Measurements from ENCODE around the gene ZNF407.

ZNF407 gene

DNA sequence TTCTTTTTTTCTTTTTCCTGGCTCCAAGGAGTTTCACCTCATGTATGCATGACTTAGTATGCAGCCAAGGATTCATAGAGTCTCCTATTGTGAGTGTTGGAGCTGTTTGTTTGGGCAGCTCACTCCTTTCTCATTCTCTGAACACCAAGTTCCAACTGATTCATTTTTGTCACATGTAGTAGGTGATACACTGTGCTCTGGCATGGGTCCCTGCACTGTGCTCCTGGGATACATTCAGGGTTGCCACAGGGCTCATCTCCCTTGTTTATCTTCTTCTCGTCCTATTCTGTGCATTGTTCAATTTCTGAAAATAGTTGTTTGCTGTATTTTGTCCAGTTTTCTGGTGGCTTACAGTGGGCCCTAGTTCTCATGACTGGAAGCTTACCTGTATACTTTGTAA, 96.8 kb downstream of the ZNF407 start:
- Histone ChIP-seq H3K4me1 (ENCODE audit: low read depth, poor library complexity, severe bottlenecking) (no peaks in the 10 kb centered on the region), H3K4me3 (IDR thresholded peaks at IDR 0.05; ENCODE audit: insufficient read depth, low read depth, low read length) (no peak overlapping the region), H3K4me2 (no peak overlapping the region), H3K36me3 (ENCODE audit: insufficient read depth) (no peaks in the 10 kb centered on the region), H4K20me1 (ENCODE audit: insufficient read depth) (no peaks in the 10 kb centered on the region), H3K9ac (no peak overlapping the region), H3K27ac (no peak overlapping the region), H3K27me3 (ENCODE audit: insufficient read depth, low read depth) (no peaks in the 10 kb centered on the region), H3K79me2 (ENCODE audit: insufficient read depth, low read depth) (no peaks in the 10 kb centered on the region), H2AFZ (ENCODE audit: low read depth) (no peak overlapping the region)
- TF ChIP-seq, protein P1, sequence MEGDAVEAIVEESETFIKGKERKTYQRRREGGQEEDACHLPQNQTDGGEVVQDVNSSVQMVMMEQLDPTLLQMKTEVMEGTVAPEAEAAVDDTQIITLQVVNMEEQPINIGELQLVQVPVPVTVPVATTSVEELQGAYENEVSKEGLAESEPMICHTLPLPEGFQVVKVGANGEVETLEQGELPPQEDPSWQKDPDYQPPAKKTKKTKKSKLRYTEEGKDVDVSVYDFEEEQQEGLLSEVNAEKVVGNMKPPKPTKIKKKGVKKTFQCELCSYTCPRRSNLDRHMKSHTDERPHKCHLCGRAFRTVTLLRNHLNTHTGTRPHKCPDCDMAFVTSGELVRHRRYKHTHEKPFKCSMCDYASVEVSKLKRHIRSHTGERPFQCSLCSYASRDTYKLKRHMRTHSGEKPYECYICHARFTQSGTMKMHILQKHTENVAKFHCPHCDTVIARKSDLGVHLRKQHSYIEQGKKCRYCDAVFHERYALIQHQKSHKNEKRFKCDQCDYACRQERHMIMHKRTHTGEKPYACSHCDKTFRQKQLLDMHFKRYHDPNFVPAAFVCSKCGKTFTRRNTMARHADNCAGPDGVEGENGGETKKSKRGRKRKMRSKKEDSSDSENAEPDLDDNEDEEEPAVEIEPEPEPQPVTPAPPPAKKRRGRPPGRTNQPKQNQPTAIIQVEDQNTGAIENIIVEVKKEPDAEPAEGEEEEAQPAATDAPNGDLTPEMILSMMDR (conservative IDR thresholded peaks at IDR 0.05; ENCODE audit: low read depth, low read length) = no peak

DNA sequence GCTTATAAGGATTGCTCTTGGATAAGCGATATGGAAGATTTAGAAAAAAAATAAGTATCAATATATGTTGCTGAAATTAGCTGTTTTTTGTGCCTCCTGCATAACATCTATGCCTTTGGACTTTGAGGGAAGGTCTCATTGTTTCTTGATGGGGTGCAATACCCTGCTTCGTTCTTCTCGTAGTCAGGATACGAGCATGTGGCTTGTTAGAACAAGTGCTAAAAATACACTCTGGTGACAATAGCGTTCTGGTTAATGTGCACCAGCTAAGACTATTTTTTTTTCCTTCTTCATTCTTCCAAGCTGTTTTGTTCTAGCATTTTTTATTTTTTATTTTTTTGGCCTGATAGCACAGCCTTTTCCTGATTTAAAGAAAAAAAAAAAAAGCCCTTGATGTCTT, 97.5 kb downstream of the ZNF407 start:
- no peaks in the 10 kb centered on the region for H4K20me1 ChIP-seq (ENCODE audit: insufficient read depth)
- no peak overlapping the region for H3K9ac ChIP-seq
- H2AFZ ChIP-seq (ENCODE audit: low read depth) = no peak overlapping the region
- H3K79me2 ChIP-seq (ENCODE audit: insufficient read depth, low read depth) = no peaks in the 10 kb centered on the region
- H3K4me1 ChIP-seq (ENCODE audit: low read depth, poor library complexity, severe bottlenecking) = no peaks in the 10 kb centered on the region
- H3K27ac ChIP-seq = no peak overlapping the region
- TF ChIP-seq, protein P1 (conservative IDR thresholded peaks at IDR 0.05; ENCODE audit: low read depth, low read length) = no peak
- no peak overlapping the region for H3K4me2 ChIP-seq
- H3K4me3 ChIP-seq (IDR thresholded peaks at IDR 0.05; ENCODE audit: insufficient read depth, low read depth, low read length) = no peak overlapping the region
- H3K36me3 ChIP-seq (ENCODE audit: insufficient read depth) = no peaks in the 10 kb centered on the region
- no peaks in the 10 kb centered on the region for H3K27me3 ChIP-seq (ENCODE audit: insufficient read depth, low read depth)

DNA sequence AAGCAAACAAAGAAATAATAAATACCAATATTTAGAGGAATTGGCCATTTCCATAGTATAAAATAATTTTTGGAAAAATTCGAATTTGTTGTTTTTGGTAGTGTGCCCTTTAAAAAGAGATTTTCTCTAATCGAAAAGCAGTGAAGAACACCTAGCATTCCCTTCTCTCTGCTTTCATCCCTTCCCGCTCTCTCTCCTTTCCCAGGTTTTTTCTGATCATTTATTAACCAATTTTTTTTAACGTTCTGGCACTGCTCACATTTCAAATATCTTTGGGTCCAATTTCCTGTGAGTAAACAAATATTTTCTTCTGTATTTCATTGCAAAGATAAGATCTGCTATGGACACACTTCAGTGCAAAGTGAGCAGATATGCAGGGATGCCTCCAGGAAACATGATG, 101.2 kb downstream of the ZNF407 start:
- H3K4me2 ChIP-seq = no peak overlapping the region
- H3K4me1 ChIP-seq (ENCODE audit: low read depth, poor library complexity, severe bottlenecking) = no peaks in the 10 kb centered on the region
- H3K27me3 ChIP-seq (ENCODE audit: insufficient read depth, low read depth) = no peaks in the 10 kb centered on the region
- H2AFZ ChIP-seq (ENCODE audit: low read depth) = no peak overlapping the region
- H3K9ac ChIP-seq = no peak overlapping the region
- H4K20me1 ChIP-seq (ENCODE audit: insufficient read depth) = no peaks in the 10 kb centered on the region
- no peaks in the 10 kb centered on the region for H3K36me3 ChIP-seq (ENCODE audit: insufficient read depth)
- no peak overlapping the region for H3K27ac ChIP-seq
- no peak overlapping the region for H3K4me3 ChIP-seq (IDR thresholded peaks at IDR 0.05; ENCODE audit: insufficient read depth, low read depth, low read length)
- TF ChIP-seq, protein P1 (conservative IDR thresholded peaks at IDR 0.05; ENCODE audit: low read depth, low read length) = no peak
- H3K79me2 ChIP-seq (ENCODE audit: insufficient read depth, low read depth) = no peaks in the 10 kb centered on the region

DNA sequence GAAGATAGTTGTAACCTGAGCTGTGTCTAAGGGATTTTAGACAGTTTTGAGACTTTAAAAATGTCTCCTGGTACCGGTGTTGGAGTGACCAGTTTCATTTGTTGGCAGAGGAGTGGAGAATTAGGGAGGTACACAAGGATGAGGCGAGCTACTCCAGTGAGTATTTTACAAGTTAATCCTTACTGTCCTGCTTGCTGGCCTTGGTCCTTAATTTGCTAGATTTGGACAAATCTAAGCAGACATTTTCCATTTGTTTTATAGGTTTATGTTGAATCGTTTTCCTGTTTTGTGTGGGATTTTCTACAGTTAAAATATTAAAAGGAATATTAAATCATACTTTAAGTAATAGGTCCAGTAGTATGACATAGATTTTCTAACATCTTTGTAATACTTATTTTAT, 101.8 kb downstream of the ZNF407 start:
- H3K4me1 ChIP-seq (ENCODE audit: low read depth, poor library complexity, severe bottlenecking) = no peaks in the 10 kb centered on the region
- no peaks in the 10 kb centered on the region for H4K20me1 ChIP-seq (ENCODE audit: insufficient read depth)
- H3K27me3 ChIP-seq (ENCODE audit: insufficient read depth, low read depth) = no peaks in the 10 kb centered on the region
- TF ChIP-seq, protein P1 (conservative IDR thresholded peaks at IDR 0.05; ENCODE audit: low read depth, low read length) = no peak
- H2AFZ ChIP-seq (ENCODE audit: low read depth) = no peak overlapping the region
- no peak overlapping the region for H3K4me3 ChIP-seq (IDR thresholded peaks at IDR 0.05; ENCODE audit: insufficient read depth, low read depth, low read length)
- no peak overlapping the region for H3K9ac ChIP-seq
- H3K4me2 ChIP-seq = no peak overlapping the region
- H3K36me3 ChIP-seq (ENCODE audit: insufficient read depth) = no peaks in the 10 kb centered on the region
- H3K79me2 ChIP-seq (ENCODE audit: insufficient read depth, low read depth) = no peaks in the 10 kb centered on the region
- no peak overlapping the region for H3K27ac ChIP-seq

DNA sequence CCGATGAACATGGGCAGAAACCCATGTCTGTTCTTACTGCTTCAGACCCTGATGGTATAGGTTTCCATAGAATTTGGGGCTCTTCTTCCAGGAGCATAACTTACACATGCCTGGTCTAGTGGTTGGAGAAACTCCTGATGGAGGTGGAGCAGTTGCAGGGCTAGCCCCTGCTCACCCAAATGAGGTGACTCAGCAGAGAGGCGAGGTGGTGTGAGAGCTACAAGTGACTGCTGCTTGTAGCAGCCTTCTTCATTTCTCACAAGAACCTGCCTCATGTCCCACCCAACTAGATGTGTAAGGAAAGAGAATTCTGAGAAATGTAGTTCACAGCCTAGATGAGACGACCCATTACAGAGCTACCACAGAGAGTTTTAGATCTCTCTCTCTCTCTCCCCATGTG, 105.3 kb downstream of the ZNF407 start:
- TF ChIP-seq, protein P1 (conservative IDR thresholded peaks at IDR 0.05; ENCODE audit: low read depth, low read length) = no peak

More for the DNA sequence above, 105.3 kb downstream of the ZNF407 start:
- H3K36me3 ChIP-seq (ENCODE audit: insufficient read depth) = no peaks in the 10 kb centered on the region
- no peak overlapping the region for H3K9ac ChIP-seq
- no peaks in the 10 kb centered on the region for H3K79me2 ChIP-seq (ENCODE audit: insufficient read depth, low read depth)
- H3K27ac ChIP-seq = no peak overlapping the region
- H4K20me1 ChIP-seq (ENCODE audit: insufficient read depth) = no peaks in the 10 kb centered on the region
- H3K27me3 ChIP-seq (ENCODE audit: insufficient read depth, low read depth) = no peaks in the 10 kb centered on the region
- no peak overlapping the region for H3K4me2 ChIP-seq
- H2AFZ ChIP-seq (ENCODE audit: low read depth) = no peak overlapping the region
- H3K4me3 ChIP-seq (IDR thresholded peaks at IDR 0.05; ENCODE audit: insufficient read depth, low read depth, low read length) = no peak overlapping the region
- no peaks in the 10 kb centered on the region for H3K4me1 ChIP-seq (ENCODE audit: low read depth, poor library complexity, severe bottlenecking)

Data from KMS-11 (cell line).